Bronchial epithelial cell (primary cell): ENCODE results near the gene RNF213. TPM values are rescaled to one million over a fixed set of nuclear protein-coding genes. Genes with fewer than 3 reads are reported as not detected.
A peak's percentile ranks its signal among the peaks of the same experiment; 100 is the strongest.

Source experiments
- DNase-seq: peaks from one replicate; pipeline ENCODE4 v3.0.0-alpha.2; 2010; ENCODE audit warnings: low read depth
- FAIRE-seq: peaks from 2 replicates; lab custom pipeline; 2011; peaks lifted over from hg19 to GRCh38; lab: Jason Lieb, UNC
- H3K27me3 ChIP-seq: 2 replicates; pipeline ENCODE4 v1.5.1; 2011; ENCODE audit warnings: low read length; ENCODE audit not compliant: control insufficient read depth, insufficient read depth
- H3K36me3 ChIP-seq: 2 replicates; pipeline ENCODE4 v1.5.1; 2011; ENCODE audit warnings: low read length; ENCODE audit not compliant: control insufficient read depth, insufficient read depth
- H3K4me3 ChIP-seq: 2 replicates; pipeline ENCODE4 v1.5.1; 2011; ENCODE audit warnings: mild to moderate bottlenecking, low read depth, low read length, control low read depth
- CTCF ChIP-seq: IDR thresholded peaks from 2 replicates; pipeline ENCODE4 v1.5.1; 2011; ENCODE audit warnings: mild to moderate bottlenecking, moderate library complexity, low read length, control low read depth, inconsistent platforms; ENCODE audit not compliant: insufficient read depth, severe bottlenecking
- total RNA-seq: library from RNA; depleted of rRNA; stranded (reverse); fragments of >200 nt; gene quantifications from 2 replicates; pipeline ENCODE4 v1.2.1, GENCODE V29; 2014

RNF213 gene
- total RNA-seq, 1 donor from 2014 or later, result 41.3 TPM

- TF ChIP-seq CTCF, result no peak
- Histone ChIP-seq H3K27me3 (peaks cover 1% of the 10 kb centered on the region), H3K4me3 (no peak overlapping the region), H3K36me3 (no peaks in the 10 kb centered on the region)
- DNase-seq, result no peak
- no peak for FAIRE-seq
These were observed 168.1 kb downstream of the RNF213 start for GRCh38 chr17:80428796-80429195.

GRCh38 chr17:80429356-80430275 lies 169.0 kb downstream of the RNF213 start:
- H3K4me3 ChIP-seq, result no peak overlapping the region
- H3K27me3 ChIP-seq, result peaks cover 1% of the 10 kb centered on the region
- H3K36me3 ChIP-seq, result no peaks in the 10 kb centered on the region
- DNase-seq (no peak), FAIRE-seq (no peak)
- TF ChIP-seq CTCF, result no peak

- no peak overlapping the region for H3K4me3 ChIP-seq
- H3K36me3 ChIP-seq, result no peaks in the 10 kb centered on the region
- DNase-seq (peak; percentile 16), FAIRE-seq (no peak)
- no peak for TF ChIP-seq CTCF
- peaks cover 1% of the 10 kb centered on the region for H3K27me3 ChIP-seq
These were observed 170.0 kb downstream of the RNF213 start for GRCh38 chr17:80430446-80431245.

GRCh38 chr17:80431246-80432195 lies 170.9 kb downstream of the RNF213 start:
- no peak for TF ChIP-seq CTCF
- no peak for DNase-seq
- no peaks in the 10 kb centered on the region for H3K27me3 ChIP-seq
- no peak for FAIRE-seq
- no peaks in the 10 kb centered on the region for H3K36me3 ChIP-seq
- H3K4me3 ChIP-seq, result no peak overlapping the region

GRCh38 chr17:80432350-80432955 lies 171.8 kb downstream of the RNF213 start:
- DNase-seq, result no peak
- no peak for TF ChIP-seq CTCF

More at GRCh38 chr17:80432350-80432955, 171.8 kb downstream of the RNF213 start:
- Histone ChIP-seq H3K36me3 (no peaks in the 10 kb centered on the region), H3K27me3 (no peaks in the 10 kb centered on the region), H3K4me3 (no peak overlapping the region)
- no peak for FAIRE-seq
